Liver (tissue), 9 donors: Measurements from ENCODE around the gene VEGFC. TPM values are rescaled to one million over a fixed set of nuclear protein-coding genes. Genes with fewer than 3 reads are reported as not detected.

Source experiments
- DNase-seq: peaks from one replicate; pipeline ENCODE4 v3.0.0-alpha.2; 2017; ENCODE audit warnings: low spot score
- H3K27ac ChIP-seq, 2 donors: one replicate each; pipeline ENCODE4 v1.7.0; 2013; ENCODE audit warnings: inconsistent platforms in 2 of 2, low read length in 2 of 2, control low read depth in 1 of 2, low read depth in 1 of 2, mild to moderate bottlenecking in 1 of 2
- H3K27me3 ChIP-seq, 4 donors: one replicate each; pipeline versions ENCODE4 v1.6.1 to v1.7.0; 2013; ENCODE audit warnings: low read length in 3 of 4, inconsistent platforms in 1 of 4, mild to moderate bottlenecking in 1 of 4, moderate library complexity in 1 of 4; ENCODE audit not compliant: control insufficient read depth in 4 of 4, insufficient read depth in 4 of 4
- H3K36me3 ChIP-seq, 4 donors: one replicate each; pipeline versions ENCODE4 v1.6.1 to v1.7.0; 2013; ENCODE audit warnings: low read length in 3 of 4, mild to moderate bottlenecking in 3 of 4, low read depth in 1 of 4, moderate library complexity in 1 of 4; ENCODE audit not compliant: control insufficient read depth in 4 of 4, insufficient read depth in 3 of 4
- H3K4me1 ChIP-seq, 4 donors: one replicate each; pipeline versions ENCODE4 v1.6.1 to v1.7.0; 2013; ENCODE audit warnings: low read length in 3 of 4, mild to moderate bottlenecking in 3 of 4, moderate library complexity in 1 of 4; ENCODE audit not compliant: control insufficient read depth in 4 of 4, insufficient read depth in 4 of 4
- H3K4me3 ChIP-seq, 3 donors: one replicate each; pipeline versions ENCODE4 v1.6.1 to v1.7.0; 2013; ENCODE audit warnings: low read length in 3 of 3, control low read depth in 1 of 3, low read depth in 1 of 3, mild to moderate bottlenecking in 1 of 3
- H3K9ac ChIP-seq, 2 donors: one replicate each; pipeline ENCODE4 v1.7.0; 2013; ENCODE audit warnings: low read length in 2 of 2, mild to moderate bottlenecking in 2 of 2, moderate library complexity in 2 of 2, control low read depth in 1 of 2, low read depth in 1 of 2
- H3K9me3 ChIP-seq, 4 donors: one replicate each; pipeline versions ENCODE4 v1.6.1 to v1.7.0; 2013; ENCODE audit warnings: low read length in 3 of 4; ENCODE audit not compliant: control insufficient read depth in 4 of 4
- EGR1 ChIP-seq, 2 donors: IDR thresholded peaks; 2 replicates each; pipeline ENCODE4 v1.6.1; 2016 to 2018; ENCODE audit warnings: antibody characterized with exemption in 2 of 2, low read depth in 2 of 2
- FOXA1 ChIP-seq: IDR thresholded peaks from 2 replicates; pipeline ENCODE4 v1.6.1; 2016; ENCODE audit warnings: antibody characterized with exemption
- FOXA2 ChIP-seq: IDR thresholded peaks from 2 replicates; pipeline ENCODE4 v1.6.1; 2016; ENCODE audit warnings: antibody characterized with exemption
- GABPA ChIP-seq, 2 donors: IDR thresholded peaks in 1 of 2; conservative IDR thresholded peaks in 1 of 2; 2 replicates each; pipeline ENCODE4 v1.6.1; 2016; ENCODE audit warnings: antibody characterized with exemption in 2 of 2, mild to moderate bottlenecking in 1 of 2, moderate library complexity in 1 of 2
- HNF4A ChIP-seq, 2 donors: conservative IDR thresholded peaks; 2 replicates each; pipeline ENCODE4 v1.6.1; 2016; ENCODE audit warnings: antibody characterized with exemption in 2 of 2, mild to moderate bottlenecking in 2 of 2
- HNF4G ChIP-seq: IDR thresholded peaks from 2 replicates; pipeline ENCODE4 v1.6.1; 2016; ENCODE audit warnings: antibody characterized with exemption
- JUND ChIP-seq, 2 donors: IDR thresholded peaks; 2 replicates each; pipeline ENCODE4 v1.6.1; 2016; ENCODE audit warnings: antibody characterized with exemption in 2 of 2
- NR2F2 ChIP-seq: IDR thresholded peaks from 2 replicates; pipeline ENCODE4 v1.6.1; 2016; ENCODE audit warnings: antibody characterized with exemption
- RAD21 ChIP-seq, 2 donors: IDR thresholded peaks; 2 replicates each; pipeline ENCODE4 v1.6.1; 2016; ENCODE audit warnings: antibody characterized with exemption in 2 of 2, mild to moderate bottlenecking in 2 of 2
- RXRA ChIP-seq, 2 donors: IDR thresholded peaks; 2 replicates each; pipeline ENCODE4 v1.6.1; 2017 to 2018; ENCODE audit warnings: antibody characterized with exemption in 2 of 2, mild to moderate bottlenecking in 1 of 2
- SP1 ChIP-seq: IDR thresholded peaks from 2 replicates; pipeline ENCODE4 v1.6.1; 2018; ENCODE audit warnings: antibody characterized with exemption, mild to moderate bottlenecking
- TAF1 ChIP-seq: conservative IDR thresholded peaks from 2 replicates; pipeline ENCODE4 v1.6.1; 2016; ENCODE audit warnings: antibody characterized with exemption, mild to moderate bottlenecking
- YY1 ChIP-seq: IDR thresholded peaks from 2 replicates; pipeline ENCODE4 v1.6.1; 2016; ENCODE audit warnings: antibody characterized with exemption, mild to moderate bottlenecking
- polyA plus RNA-seq, 2 donors: library from polyadenylated mRNA; stranded (reverse) in 1 of 2; unstranded in 1 of 2; fragments of 200-250 nt in 1 of 2; fragments of >200 nt in 1 of 2; fragmentation: Nextera tagmentation in 1 of 2; extraction: Ambion mirVana in 1 of 2; gene quantifications; one replicate each; pipeline versions ENCODE4 v1.2.1 to v1.2.3, GENCODE V29; 2013 to 2015
- total RNA-seq, 2 donors: library from RNA; depleted of rRNA; stranded (reverse); fragments of >200 nt; gene quantifications; one replicate each; pipeline ENCODE4 v1.2.3, GENCODE V29; 2014
- TF ChIP-seq, protein P1 (sequence below): IDR thresholded peaks from 2 replicates; pipeline ENCODE4 v1.6.1; 2016; ENCODE audit warnings: antibody characterized with exemption
- TF ChIP-seq, protein P2 (sequence below): IDR thresholded peaks from 2 replicates; pipeline ENCODE4 v1.6.1; 2016; ENCODE audit warnings: antibody characterized with exemption
- TF ChIP-seq, protein P3 (sequence below): IDR thresholded peaks from 2 replicates; pipeline ENCODE4 v1.6.1; 2016; ENCODE audit warnings: antibody characterized with exemption, mild to moderate bottlenecking
- TF ChIP-seq, protein P4 (sequence below): IDR thresholded peaks from 2 replicates; pipeline ENCODE4 v1.6.1; 2016; ENCODE audit warnings: antibody characterized with exemption
- TF ChIP-seq, protein P5 (sequence below): fragments of 150-350 bp; IDR thresholded peaks from 2 replicates; pipeline ENCODE4 v1.5.1; 2017; ENCODE audit warnings: improper control_type of control experiment, low read depth, low read length; ENCODE audit not compliant: missing input control
- donor health status: healthy.
- donor health status: healthy.
- donor health status: healthy.
- donor health status: healthy.
- donor health status: healthy.

The VEGFC gene
- total and polyA plus RNA-seq, 4 donors = 0.32 to 1.8 (median 0.95) TPM

DNA sequence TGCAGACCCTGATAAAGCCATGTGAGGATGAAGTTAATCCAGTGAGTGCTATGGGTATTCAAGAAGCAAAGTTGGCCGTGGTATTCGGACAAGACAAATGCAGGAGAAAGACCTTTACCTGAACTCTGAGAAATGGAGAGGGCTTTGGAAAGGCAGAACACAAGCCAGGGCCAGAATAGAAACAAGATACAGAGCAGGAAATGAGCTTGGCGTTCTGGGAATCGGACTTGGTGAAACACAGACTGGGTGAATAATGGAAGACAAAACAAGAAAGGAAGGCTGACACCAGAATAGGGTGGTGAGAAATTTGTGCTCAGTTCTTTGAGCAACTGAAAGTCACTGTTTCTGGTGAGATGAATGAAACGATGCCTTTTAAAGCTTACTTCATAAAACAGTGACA is 83.3 kb downstream of the VEGFC start (continued):
- TF ChIP-seq, protein P1, sequence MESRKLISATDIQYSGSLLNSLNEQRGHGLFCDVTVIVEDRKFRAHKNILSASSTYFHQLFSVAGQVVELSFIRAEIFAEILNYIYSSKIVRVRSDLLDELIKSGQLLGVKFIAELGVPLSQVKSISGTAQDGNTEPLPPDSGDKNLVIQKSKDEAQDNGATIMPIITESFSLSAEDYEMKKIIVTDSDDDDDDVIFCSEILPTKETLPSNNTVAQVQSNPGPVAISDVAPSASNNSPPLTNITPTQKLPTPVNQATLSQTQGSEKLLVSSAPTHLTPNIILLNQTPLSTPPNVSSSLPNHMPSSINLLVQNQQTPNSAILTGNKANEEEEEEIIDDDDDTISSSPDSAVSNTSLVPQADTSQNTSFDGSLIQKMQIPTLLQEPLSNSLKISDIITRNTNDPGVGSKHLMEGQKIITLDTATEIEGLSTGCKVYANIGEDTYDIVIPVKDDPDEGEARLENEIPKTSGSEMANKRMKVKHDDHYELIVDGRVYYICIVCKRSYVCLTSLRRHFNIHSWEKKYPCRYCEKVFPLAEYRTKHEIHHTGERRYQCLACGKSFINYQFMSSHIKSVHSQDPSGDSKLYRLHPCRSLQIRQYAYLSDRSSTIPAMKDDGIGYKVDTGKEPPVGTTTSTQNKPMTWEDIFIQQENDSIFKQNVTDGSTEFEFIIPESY = no peak
- no peak for TF ChIP-seq HNF4A (conservative IDR thresholded peaks at IDR 0.05)

DNA sequence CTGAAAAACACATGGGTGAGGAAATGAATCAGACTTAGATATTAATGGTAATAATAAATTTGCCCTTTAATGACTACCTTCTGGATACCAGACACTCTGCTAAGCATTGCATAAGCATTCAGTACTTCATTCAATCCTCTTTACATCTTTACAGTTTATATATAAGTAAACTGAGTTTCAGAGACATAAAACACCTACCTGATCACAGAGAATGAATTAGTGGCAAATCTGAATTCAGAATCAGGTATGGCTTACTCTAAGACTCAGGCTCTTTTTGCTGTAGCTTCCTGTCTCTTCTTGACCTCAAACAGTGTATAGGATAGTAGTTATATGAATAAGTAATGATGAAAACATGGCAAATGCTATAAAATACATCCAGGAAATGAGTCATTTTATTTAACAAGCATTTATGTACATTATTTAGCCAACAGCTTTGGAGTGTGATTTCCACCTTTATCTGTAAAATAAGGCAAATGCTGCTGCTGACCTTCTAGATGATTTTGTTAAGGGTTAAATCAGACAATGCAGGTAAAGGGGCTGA is 83.9 kb downstream of the VEGFC start:
- no peak for TF ChIP-seq GABPA (IDR thresholded peaks at IDR 0.05 in 1 of 2, conservative IDR thresholded peaks at IDR 0.05 in 1 of 2)
- TF ChIP-seq, protein P2, sequence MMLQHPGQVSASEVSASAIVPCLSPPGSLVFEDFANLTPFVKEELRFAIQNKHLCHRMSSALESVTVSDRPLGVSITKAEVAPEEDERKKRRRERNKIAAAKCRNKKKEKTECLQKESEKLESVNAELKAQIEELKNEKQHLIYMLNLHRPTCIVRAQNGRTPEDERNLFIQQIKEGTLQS = no peak
- TF ChIP-seq EGR1 (IDR thresholded peaks at IDR 0.05; ENCODE audit: low read depth in 2 of 2) = no peak
- TF ChIP-seq FOXA2 = no peak
- TF ChIP-seq YY1 = no peak
- no peak for TF ChIP-seq FOXA1
- no peak for TF ChIP-seq RAD21 (IDR thresholded peaks at IDR 0.05)
- TF ChIP-seq HNF4A (conservative IDR thresholded peaks at IDR 0.05) = no peak
- TF ChIP-seq NR2F2 = no peak
- no peak for TF ChIP-seq HNF4G
- no peak for TF ChIP-seq TAF1
- TF ChIP-seq, protein P3, sequence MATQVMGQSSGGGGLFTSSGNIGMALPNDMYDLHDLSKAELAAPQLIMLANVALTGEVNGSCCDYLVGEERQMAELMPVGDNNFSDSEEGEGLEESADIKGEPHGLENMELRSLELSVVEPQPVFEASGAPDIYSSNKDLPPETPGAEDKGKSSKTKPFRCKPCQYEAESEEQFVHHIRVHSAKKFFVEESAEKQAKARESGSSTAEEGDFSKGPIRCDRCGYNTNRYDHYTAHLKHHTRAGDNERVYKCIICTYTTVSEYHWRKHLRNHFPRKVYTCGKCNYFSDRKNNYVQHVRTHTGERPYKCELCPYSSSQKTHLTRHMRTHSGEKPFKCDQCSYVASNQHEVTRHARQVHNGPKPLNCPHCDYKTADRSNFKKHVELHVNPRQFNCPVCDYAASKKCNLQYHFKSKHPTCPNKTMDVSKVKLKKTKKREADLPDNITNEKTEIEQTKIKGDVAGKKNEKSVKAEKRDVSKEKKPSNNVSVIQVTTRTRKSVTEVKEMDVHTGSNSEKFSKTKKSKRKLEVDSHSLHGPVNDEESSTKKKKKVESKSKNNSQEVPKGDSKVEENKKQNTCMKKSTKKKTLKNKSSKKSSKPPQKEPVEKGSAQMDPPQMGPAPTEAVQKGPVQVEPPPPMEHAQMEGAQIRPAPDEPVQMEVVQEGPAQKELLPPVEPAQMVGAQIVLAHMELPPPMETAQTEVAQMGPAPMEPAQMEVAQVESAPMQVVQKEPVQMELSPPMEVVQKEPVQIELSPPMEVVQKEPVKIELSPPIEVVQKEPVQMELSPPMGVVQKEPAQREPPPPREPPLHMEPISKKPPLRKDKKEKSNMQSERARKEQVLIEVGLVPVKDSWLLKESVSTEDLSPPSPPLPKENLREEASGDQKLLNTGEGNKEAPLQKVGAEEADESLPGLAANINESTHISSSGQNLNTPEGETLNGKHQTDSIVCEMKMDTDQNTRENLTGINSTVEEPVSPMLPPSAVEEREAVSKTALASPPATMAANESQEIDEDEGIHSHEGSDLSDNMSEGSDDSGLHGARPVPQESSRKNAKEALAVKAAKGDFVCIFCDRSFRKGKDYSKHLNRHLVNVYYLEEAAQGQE = no peak
- no peak for TF ChIP-seq JUND (IDR thresholded peaks at IDR 0.05)
- TF ChIP-seq RXRA (IDR thresholded peaks at IDR 0.05) = no peak
- TF ChIP-seq, protein P4, sequence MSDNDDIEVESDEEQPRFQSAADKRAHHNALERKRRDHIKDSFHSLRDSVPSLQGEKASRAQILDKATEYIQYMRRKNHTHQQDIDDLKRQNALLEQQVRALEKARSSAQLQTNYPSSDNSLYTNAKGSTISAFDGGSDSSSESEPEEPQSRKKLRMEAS = no peak
- no peak for TF ChIP-seq SP1
- TF ChIP-seq, protein P1 = no peak
- TF ChIP-seq, protein P5, sequence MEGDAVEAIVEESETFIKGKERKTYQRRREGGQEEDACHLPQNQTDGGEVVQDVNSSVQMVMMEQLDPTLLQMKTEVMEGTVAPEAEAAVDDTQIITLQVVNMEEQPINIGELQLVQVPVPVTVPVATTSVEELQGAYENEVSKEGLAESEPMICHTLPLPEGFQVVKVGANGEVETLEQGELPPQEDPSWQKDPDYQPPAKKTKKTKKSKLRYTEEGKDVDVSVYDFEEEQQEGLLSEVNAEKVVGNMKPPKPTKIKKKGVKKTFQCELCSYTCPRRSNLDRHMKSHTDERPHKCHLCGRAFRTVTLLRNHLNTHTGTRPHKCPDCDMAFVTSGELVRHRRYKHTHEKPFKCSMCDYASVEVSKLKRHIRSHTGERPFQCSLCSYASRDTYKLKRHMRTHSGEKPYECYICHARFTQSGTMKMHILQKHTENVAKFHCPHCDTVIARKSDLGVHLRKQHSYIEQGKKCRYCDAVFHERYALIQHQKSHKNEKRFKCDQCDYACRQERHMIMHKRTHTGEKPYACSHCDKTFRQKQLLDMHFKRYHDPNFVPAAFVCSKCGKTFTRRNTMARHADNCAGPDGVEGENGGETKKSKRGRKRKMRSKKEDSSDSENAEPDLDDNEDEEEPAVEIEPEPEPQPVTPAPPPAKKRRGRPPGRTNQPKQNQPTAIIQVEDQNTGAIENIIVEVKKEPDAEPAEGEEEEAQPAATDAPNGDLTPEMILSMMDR = no peak
- no peak overlapping the region for H3K4me3 ChIP-seq
- no peaks in the 10 kb centered on the region for H3K9me3 ChIP-seq
- no peak overlapping the region for H3K9ac ChIP-seq
- H3K27ac ChIP-seq = no peak overlapping the region
- H3K4me1 ChIP-seq = no peaks in the 10 kb centered on the region
- no peaks in the 10 kb centered on the region for H3K36me3 ChIP-seq
- no peaks in the 10 kb centered on the region for H3K27me3 ChIP-seq
- no peak for DNase-seq
